Spleen (tissue), 11 donors: ENCODE data around the gene DNM1. TPM values are rescaled to one million over a fixed set of nuclear protein-coding genes. Genes with fewer than 3 reads are reported as not detected.
A peak's percentile ranks its signal among the peaks of the same experiment; 100 is the strongest.
"Not testable (repeated sequence)": the region's sequence is repeated elsewhere in the genome, so short reads cannot be mapped to it uniquely, and the experiment has no call there.

ENCODE experiments used
- DNase-seq: peaks from one replicate; pipeline ENCODE4 v3.0.0-alpha.2; 2020
- H3K27ac ChIP-seq, 8 donors: fragments of 200-600 bp; sonication (generic) in 7 of 8; 1 replicate in 4 of 8; 2 replicates in 4 of 8; pipeline versions ENCODE4 v1.5.0 to v1.8.0; 2016 to 2021; ENCODE audit warnings: inconsistent platforms in 4 of 8, mild to moderate bottlenecking in 4 of 8, moderate library complexity in 1 of 8
- H3K27me3 ChIP-seq, 7 donors: fragments of 200-600 bp; sonication (generic) in 6 of 7; replicated peaks in 1 of 7; 1 replicate in 4 of 7; 2 replicates in 3 of 7; pipeline versions ENCODE4 v1.5.0 to v1.8.0; 2016 to 2021; ENCODE audit warnings: inconsistent platforms in 3 of 7, mild to moderate bottlenecking in 1 of 7
- H3K36me3 ChIP-seq, 6 donors: fragments of 200-600 bp; sonication (generic) in 5 of 6; 1 replicate in 4 of 6; 2 replicates in 2 of 6; pipeline versions ENCODE4 v1.5.0 to v1.8.0; 2016 to 2021; ENCODE audit warnings: inconsistent platforms in 2 of 6
- H3K4me1 ChIP-seq, 6 donors: fragments of 200-600 bp; sonication (generic) in 5 of 6; 1 replicate in 3 of 6; 2 replicates in 3 of 6; pipeline versions ENCODE4 v1.5.0 to v1.8.0; 2016 to 2021; ENCODE audit warnings: inconsistent platforms in 3 of 6
- H3K4me3 ChIP-seq, 8 donors: fragments of 200-600 bp; sonication (generic) in 7 of 8; 1 replicate in 4 of 8; 2 replicates in 4 of 8; pipeline versions ENCODE4 v1.5.0 to v1.8.0; 2016 to 2021; ENCODE audit warnings: inconsistent platforms in 4 of 8, mild to moderate bottlenecking in 4 of 8, moderate library complexity in 2 of 8
- H3K9me3 ChIP-seq, 8 donors: fragments of 200-600 bp; sonication (generic) in 7 of 8; 1 replicate in 4 of 8; 2 replicates in 4 of 8; pipeline versions ENCODE4 v1.5.0 to v1.8.0; 2016 to 2021; ENCODE audit warnings: inconsistent platforms in 4 of 8
- CTCF ChIP-seq, 11 experiments: fragments of 200-600 bp in 7 of 11; fragments of 450-650 bp in 4 of 11; sonication (generic) in 4 of 11; IDR thresholded peaks in 8 of 11; conservative IDR thresholded peaks in 3 of 11; 1 replicate in 7 of 11; 2 replicates in 4 of 11; pipeline versions ENCODE4 v1.4.0 to v1.8.0; 2016 to 2021; ENCODE audit warnings: antibody characterized with exemption in 11 of 11, inconsistent platforms in 4 of 11, mild to moderate bottlenecking in 1 of 11
- POLR2A ChIP-seq, 3 donors: fragments of 450-650 bp; IDR thresholded peaks; one replicate each; pipeline ENCODE4 v1.5.1; 2017; ENCODE audit warnings: antibody characterized with exemption in 3 of 3, mild to moderate bottlenecking in 1 of 3
- POLR2AphosphoS5 ChIP-seq, 3 donors: sonication (generic); formaldehyde crosslinking; IDR thresholded peaks; one replicate each; pipeline ENCODE4 v1.5.1; 2017; ENCODE audit warnings: antibody characterized with exemption in 3 of 3
- WGBS, 5 donors: extraction: QIAGEN DNeasy Blood & Tissue Kit in 3 of 5; methylation state at CpG; one replicate each; pipeline versions ENCODE4 v1.1.5 to v1.1.7; 2013 to 2018; 5-methylcytosine and 5-hydroxymethylcytosine counted together
- intact Hi-C: fragments of 100-400 bp; cut with DNase I; formaldehyde crosslinking; loops from one replicate; pipeline ENCODE4 v1.15.0; 2023; ENCODE audit warnings: low total_unique reads
- polyA plus RNA-seq, 3 donors: library from polyadenylated mRNA; stranded (reverse); fragments of 200-250 nt; gene quantifications; one replicate each; pipeline ENCODE4 v1.2.1, GENCODE V29; 2013
- total RNA-seq, 7 donors: library from RNA; depleted of rRNA in 3 of 7; stranded (reverse); fragments of >200 nt in 3 of 7; fragmentation: NEBNext Ultra II Directional in 4 of 7; extraction: Animal tissue kit (Norgen Biotek cat#: 25700) in 4 of 7; gene quantifications; one replicate each; pipeline versions ENCODE4 v1.1.0 to v1.2.1, GENCODE V29; 2016 to 2021
- donor health status: healthy with polysubstance abuse.
- donor health status: DM: no; HTN: no; CAD: no; lungs with moderate emphysema.
- donor health status: DM: no; HTN: no; CAD: no.
- donor health status: Bipolar disorder and iron deficiency.
- donor health status: healthy.
- donor health status: DM: no; HTN: no; CAD: no.
- donor health status: DM: yes; HTN: yes; CAD: no.

DNM1 gene
- total and polyA plus RNA-seq, 10 donors = 0.42 to 3.6 (median 1.6) TPM

- 55 to 80% (median 71%) methylated on average over 9 to 12 of the region's 12 CpGs for WGBS, 5 donors
- H3K9me3 ChIP-seq, intact Hi-C loops, DNase-seq, H3K4me3 ChIP-seq, H3K27ac ChIP-seq, H3K27me3 ChIP-seq: not testable (repeated sequence)
- peak in 7 of 11 experiments; percentile 10 to 43 (median 36) for TF ChIP-seq CTCF (IDR thresholded peaks at IDR 0.05 in 8 of 11, conservative IDR thresholded peaks at IDR 0.05 in 3 of 11)
- Histone ChIP-seq H3K4me1 (peaks cover 0 to 13% (median 2%) of the 10 kb centered on the region in 6 donors), H3K36me3 (peaks cover 6 to 95% (median 79%) of the 10 kb centered on the region in 6 donors)
Observed at GRCh38 chr9:128181480-128181879, 21.7 kb upstream of the DNM1 start.

- DNase-seq = no peak
- peaks cover 0 to 8% (median 0%) of the 10 kb centered on the region in 8 donors for H3K9me3 ChIP-seq
- TF ChIP-seq CTCF (IDR thresholded peaks at IDR 0.05 in 8 of 11, conservative IDR thresholded peaks at IDR 0.05 in 3 of 11) = no peak
- no peak for TF ChIP-seq POLR2A (IDR thresholded peaks at IDR 0.05)
- no peak for TF ChIP-seq POLR2AphosphoS5 (IDR thresholded peaks at IDR 0.05)
- peaks cover 0 to 7% (median 2%) of the 10 kb centered on the region in 6 donors for H3K4me1 ChIP-seq
- no peaks in the 10 kb centered on the region for H3K27me3 ChIP-seq
- intact Hi-C loops = no loop called here
- WGBS, 5 donors = 85 to 98% (median 94%) methylated on average over 12 of the region's 12 CpGs
- H3K27ac ChIP-seq = no peak overlapping the region
- H3K36me3 ChIP-seq = peaks cover 6 to 92% (median 77%) of the 10 kb centered on the region in 6 donors
- H3K4me3 ChIP-seq = no peak overlapping the region
Observed at GRCh38 chr9:128182893-128183588, 20.1 kb upstream of the DNM1 start.

- peaks cover 11 to 35% (median 20%) of the 10 kb centered on the region in 6 donors for H3K4me1 ChIP-seq
- DNase-seq = no peak
- no peak for TF ChIP-seq POLR2AphosphoS5 (IDR thresholded peaks at IDR 0.05)
- TF ChIP-seq CTCF (IDR thresholded peaks at IDR 0.05 in 8 of 11, conservative IDR thresholded peaks at IDR 0.05 in 3 of 11) = no peak
- TF ChIP-seq POLR2A (IDR thresholded peaks at IDR 0.05) = no peak
- H3K4me3 ChIP-seq = no peak overlapping the region
- intact Hi-C loops = no loop called here
- H3K9me3 ChIP-seq = no peaks in the 10 kb centered on the region
- H3K36me3 ChIP-seq = peaks cover 0 to 83% (median 59%) of the 10 kb centered on the region in 6 donors
- H3K27me3 ChIP-seq = no peaks in the 10 kb centered on the region
- 92 to 97% (median 96%) methylated on average over 11 of the region's 11 CpGs for WGBS, 5 donors
- no peak overlapping the region for H3K27ac ChIP-seq
Observed at GRCh38 chr9:128185979-128186965, 16.9 kb upstream of the DNM1 start.

- DNase-seq = no peak
- no peak overlapping the region for H3K27ac ChIP-seq
- H3K9me3 ChIP-seq = no peaks in the 10 kb centered on the region
- H3K27me3 ChIP-seq = no peaks in the 10 kb centered on the region
- 70 to 87% (median 84%) methylated on average over 2 of the region's 2 CpGs for WGBS, 5 donors
- TF ChIP-seq POLR2AphosphoS5 (IDR thresholded peaks at IDR 0.05) (no peak), POLR2A (IDR thresholded peaks at IDR 0.05) (no peak), CTCF (IDR thresholded peaks at IDR 0.05 in 8 of 11, conservative IDR thresholded peaks at IDR 0.05 in 3 of 11) (no peak)
- peaks cover 0 to 80% (median 56%) of the 10 kb centered on the region in 6 donors for H3K36me3 ChIP-seq
- H3K4me1 ChIP-seq = peaks cover 14 to 44% (median 28%) of the 10 kb centered on the region in 6 donors
- no peak overlapping the region for H3K4me3 ChIP-seq
- intact Hi-C loops = no loop called here
Observed at GRCh38 chr9:128187361-128187760, 15.8 kb upstream of the DNM1 start.
